Prostate gland (tissue), 2 donors: ENCODE measurements around the gene ELOVL7.

ENCODE experiments used
- POLR2A ChIP-seq: fragments of 450-650 bp; IDR thresholded peaks from one replicate; pipeline ENCODE4 v1.6.1; 2016; ENCODE audit warnings: antibody characterized with exemption, mild to moderate bottlenecking
- POLR2AphosphoS5 ChIP-seq: sonication (generic); formaldehyde crosslinking; IDR thresholded peaks from one replicate; pipeline ENCODE4 v1.6.1; 2017; ENCODE audit warnings: antibody characterized with exemption
- TF ChIP-seq, protein P1 (sequence below), 4 experiments: fragments of 200-600 bp in 2 of 4; fragments of 450-650 bp in 2 of 4; sonication (generic) in 2 of 4; IDR thresholded peaks; 1 replicate in 3 of 4; 2 replicates in 1 of 4; pipeline ENCODE4 v1.5.1; 2016 to 2019; ENCODE audit warnings: antibody characterized with exemption in 4 of 4, mild to moderate bottlenecking in 2 of 4, moderate library complexity in 2 of 4

- TF ChIP-seq, protein P1, sequence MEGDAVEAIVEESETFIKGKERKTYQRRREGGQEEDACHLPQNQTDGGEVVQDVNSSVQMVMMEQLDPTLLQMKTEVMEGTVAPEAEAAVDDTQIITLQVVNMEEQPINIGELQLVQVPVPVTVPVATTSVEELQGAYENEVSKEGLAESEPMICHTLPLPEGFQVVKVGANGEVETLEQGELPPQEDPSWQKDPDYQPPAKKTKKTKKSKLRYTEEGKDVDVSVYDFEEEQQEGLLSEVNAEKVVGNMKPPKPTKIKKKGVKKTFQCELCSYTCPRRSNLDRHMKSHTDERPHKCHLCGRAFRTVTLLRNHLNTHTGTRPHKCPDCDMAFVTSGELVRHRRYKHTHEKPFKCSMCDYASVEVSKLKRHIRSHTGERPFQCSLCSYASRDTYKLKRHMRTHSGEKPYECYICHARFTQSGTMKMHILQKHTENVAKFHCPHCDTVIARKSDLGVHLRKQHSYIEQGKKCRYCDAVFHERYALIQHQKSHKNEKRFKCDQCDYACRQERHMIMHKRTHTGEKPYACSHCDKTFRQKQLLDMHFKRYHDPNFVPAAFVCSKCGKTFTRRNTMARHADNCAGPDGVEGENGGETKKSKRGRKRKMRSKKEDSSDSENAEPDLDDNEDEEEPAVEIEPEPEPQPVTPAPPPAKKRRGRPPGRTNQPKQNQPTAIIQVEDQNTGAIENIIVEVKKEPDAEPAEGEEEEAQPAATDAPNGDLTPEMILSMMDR (IDR thresholded peaks at IDR 0.05), result no peak
- TF ChIP-seq POLR2A, result no peak
- no peak for TF ChIP-seq POLR2AphosphoS5
These were observed 99.4 kb downstream of the ELOVL7 start for GRCh38 chr5:60744682-60745081.
